GM19397 (cell line): Measurements from ENCODE around the gene ZSWIM3.

Source experiments
- ATAC-seq: cut with Tn5 transposase; IDR thresholded peaks from one replicate; pipeline ENCODE4 v1.9.1; 2021; ENCODE audit warnings: mild to moderate bottlenecking, moderate library complexity; ENCODE audit not compliant: unreplicated experiment

ZSWIM3 gene

DNA sequence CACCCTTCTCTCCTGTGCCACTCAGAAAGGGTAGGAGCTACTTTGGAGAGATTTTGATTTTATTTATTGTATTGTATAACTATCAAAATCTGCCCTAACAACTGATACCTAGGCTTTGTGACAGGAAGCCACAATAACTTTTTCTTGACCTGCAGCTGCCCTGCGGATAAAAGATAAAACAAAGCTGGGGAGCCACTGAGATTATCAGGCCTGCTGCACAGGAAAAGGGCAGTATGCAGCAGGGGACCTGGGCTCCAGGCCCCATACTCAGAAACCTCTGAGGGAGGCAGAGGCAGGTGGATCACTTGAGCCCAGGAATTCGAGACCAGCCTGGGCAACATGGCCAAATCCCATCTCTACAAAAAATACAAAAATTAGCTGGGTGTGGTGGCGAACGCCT lies 24.8 kb upstream of the ZSWIM3 start:
- no peak for ATAC-seq

DNA sequence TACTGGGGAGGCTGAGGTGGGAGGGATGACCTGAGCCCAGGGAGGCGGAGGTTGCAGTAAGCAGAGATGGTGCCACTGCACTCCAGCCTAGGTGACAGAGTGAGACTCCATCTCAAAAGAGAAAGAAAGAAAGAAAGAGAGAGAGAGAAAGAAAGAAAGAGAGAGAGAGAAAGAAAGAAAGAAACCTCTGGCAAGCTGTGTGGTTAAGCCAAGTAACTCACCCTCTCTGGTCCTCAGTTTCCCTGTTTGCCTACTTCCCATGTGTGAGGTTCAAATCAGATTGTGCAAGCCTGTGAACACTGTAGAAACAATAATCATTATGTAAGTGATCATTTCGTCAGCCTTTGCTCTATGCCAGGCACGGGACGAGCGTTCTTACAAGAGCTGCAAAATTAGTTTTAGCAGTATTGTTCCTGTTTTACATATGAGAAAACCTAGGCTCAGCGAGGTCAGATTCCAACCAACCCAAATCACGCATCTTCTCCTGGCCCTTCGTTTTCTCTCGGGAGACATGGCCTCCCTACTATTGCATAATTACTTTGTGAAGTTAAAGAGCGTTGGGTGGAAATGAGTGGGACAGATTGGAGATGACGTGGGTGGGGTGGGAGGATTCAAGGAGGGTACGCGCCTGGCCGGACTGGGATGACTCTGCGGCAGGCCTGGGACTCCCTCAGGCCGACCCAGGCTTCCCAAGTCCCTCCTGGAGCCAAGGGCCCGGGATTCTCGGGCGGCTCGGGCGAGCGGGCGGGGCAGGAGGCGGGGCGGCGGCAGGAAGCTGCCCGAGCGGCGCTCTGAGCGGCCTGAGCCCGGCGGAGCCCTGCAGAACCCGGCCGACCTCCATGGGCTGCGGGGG lies 24.2 kb upstream of the ZSWIM3 start, which contains the start of gene SNX21:
Gene SNX21, plus strand, starts transcription at position 770 of the 853 bp plus-strand sequence. CDS start 121 bp downstream, outside the sequence.
- no peak for ATAC-seq

DNA sequence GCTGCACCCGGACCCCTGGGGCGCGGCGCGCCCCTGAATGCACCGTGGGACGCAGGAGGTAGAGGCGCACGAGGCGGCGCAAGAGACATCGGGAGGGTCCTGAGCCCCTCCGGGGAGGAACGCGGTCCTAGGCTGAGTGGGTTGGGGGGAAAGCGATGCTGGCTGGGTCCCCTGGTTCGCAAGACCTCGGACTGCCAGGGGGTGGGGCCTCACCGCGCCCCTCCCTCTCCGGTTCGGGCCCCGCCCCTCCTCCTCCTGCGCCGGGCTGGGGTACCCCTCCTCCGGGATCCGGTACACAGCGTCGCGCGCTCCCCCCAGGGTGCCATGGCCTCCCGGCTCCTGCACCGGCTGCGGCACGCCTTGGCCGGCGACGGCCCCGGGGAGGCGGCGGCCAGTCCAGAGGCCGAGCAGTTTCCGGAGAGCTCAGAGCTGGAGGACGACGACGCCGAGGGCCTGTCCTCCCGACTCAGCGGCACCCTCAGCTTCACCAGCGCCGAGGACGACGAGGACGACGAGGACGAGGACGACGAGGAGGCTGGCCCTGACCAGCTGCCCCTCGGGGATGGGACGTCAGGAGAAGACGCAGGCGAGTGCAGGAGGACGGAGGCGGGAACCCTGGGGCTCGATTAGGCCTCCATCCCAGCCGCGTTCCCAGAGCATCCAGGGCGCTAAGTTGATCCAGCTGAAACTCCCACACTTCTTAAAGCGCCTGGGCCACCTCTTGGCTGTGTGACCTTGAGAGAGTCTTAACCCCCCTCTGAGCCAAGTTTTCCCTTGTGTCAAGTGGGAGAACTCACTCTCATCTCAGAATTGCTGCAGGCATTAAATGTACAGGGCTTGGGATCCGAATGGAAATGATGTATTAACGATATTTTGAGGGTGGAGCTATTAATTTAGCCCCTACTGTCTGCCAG lies 23.3 kb upstream of the ZSWIM3 start:
- no peak for ATAC-seq

DNA sequence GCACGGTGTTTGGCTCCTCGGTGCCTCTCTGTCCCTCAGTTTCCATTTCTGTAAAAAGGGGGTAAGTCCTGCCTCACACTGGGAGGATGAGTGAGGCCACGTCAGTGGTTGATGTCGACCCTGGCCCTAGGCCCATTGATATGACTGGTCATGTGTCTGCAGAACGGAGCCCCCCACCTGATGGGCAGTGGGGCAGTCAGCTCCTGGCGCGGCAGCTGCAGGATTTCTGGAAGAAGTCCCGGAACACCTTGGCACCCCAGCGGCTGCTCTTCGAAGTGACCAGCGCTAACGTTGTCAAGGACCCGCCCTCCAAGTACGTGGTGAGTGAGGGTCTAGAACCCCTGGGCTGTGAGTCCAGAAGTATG lies 22.6 kb upstream of the ZSWIM3 start:
- no peak for ATAC-seq

DNA sequence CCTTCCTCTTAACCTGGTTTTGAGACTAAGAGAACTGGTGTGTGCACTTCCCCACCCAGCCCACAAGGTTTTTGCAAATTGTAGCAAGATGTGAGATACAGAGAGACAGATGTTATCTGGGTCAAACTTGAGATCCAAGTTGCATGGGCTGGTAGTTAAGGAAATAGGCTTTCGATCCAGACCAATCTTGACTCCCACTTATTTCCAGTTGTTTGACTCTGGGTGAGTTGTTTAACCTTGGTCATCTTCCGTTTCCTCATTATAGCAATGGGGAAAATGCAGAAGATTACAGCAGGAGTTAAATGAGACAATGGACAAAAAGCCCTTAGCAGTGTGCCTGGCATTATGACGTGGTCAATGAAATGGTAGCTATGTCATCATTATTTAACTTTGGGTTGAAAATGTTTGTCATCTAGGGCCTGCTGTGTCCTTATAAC lies 22.1 kb upstream of the ZSWIM3 start:
- no peak for ATAC-seq

DNA sequence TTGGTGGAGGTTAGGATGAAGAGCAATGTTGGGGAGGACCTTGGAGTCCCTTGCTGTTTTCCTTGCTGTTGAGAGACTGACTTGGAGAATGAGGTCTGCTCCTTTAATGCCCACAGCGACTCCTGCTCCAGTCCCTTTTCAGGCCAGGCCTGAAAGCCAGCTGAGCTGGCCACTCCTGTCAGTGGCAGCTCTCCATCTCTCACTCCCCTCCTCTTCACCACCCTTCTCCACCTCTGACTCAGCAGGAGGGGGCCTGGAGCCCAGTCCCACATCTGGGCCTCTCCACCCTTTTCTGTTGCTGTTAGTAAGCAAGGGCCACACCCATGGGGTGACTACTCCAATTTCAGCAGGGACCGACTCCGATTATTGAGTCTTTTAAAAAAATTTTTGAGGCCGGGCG lies 21.6 kb upstream of the ZSWIM3 start:
- no peak for ATAC-seq

DNA sequence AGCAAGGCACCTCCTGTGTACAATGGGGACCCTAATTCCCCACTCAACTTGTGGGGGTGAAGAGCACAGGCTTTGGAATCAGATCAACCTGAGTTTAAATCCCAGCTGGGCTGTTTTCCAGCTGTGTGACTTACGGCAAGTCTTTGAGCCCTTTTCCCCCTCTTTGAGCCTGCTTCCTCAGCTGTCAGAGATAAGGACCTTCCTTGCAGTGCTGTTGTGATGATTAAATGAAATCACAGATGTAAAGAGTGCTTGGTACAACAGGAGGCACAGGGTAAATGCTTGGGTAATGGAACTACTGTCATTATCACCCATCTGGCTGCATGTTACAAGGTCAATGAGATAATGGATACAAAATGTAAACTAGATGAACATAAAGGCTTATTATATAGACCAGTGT lies 20.6 kb upstream of the ZSWIM3 start:
- no peak for ATAC-seq

DNA sequence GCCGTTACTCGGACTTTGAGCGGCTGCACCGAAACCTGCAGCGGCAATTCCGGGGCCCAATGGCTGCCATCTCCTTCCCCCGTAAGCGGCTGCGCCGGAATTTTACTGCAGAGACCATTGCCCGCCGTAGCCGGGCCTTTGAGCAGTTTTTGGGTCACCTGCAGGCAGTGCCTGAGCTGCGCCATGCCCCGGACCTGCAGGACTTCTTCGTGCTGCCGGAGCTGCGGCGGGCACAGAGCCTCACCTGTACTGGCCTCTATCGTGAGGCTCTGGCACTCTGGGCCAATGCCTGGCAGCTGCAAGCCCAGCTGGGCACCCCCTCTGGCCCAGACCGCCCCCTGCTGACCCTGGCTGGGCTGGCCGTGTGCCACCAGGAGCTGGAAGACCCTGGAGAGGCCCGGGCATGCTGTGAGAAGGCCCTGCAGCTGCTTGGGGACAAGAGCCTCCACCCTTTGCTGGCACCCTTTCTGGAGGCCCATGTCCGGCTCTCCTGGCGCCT lies 16.7 kb upstream of the ZSWIM3 start:
- ATAC-seq: no peak

DNA sequence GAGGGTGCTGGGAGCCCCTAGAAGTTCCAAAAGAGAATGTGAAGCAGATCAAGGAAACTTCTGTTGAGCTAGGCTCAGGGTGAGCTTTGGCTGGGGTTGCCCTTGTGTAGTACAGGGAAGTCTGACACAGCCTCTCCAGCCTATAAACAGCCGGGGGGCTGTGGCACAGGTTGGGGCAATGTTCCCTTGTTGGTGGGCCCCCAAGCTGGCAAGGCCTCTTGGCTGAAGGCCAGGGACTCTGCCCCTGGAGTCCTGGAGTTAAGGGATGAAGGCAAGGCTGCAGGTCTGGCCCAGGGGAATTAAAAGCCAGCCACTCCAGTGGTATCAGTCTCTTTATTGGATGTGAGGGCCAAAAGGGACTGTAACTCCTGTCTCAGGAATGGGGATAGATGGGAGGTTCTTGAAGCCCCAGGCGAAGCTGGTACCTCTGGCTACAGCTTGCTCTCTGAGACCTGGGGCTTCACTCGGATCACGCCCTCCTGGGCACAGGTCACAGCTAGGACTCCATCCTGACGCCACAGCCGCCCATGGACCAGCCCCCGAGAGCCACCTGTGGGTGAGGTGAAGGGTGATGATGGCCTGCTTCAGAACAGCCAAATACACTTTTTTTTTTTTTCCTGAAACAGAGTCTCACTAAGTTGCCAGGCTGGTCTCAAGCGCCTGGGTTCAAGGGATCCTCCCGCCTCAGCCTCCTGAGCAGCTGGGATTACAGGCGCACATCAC lies 15.8 kb upstream of the ZSWIM3 start:
- ATAC-seq: no peak

DNA sequence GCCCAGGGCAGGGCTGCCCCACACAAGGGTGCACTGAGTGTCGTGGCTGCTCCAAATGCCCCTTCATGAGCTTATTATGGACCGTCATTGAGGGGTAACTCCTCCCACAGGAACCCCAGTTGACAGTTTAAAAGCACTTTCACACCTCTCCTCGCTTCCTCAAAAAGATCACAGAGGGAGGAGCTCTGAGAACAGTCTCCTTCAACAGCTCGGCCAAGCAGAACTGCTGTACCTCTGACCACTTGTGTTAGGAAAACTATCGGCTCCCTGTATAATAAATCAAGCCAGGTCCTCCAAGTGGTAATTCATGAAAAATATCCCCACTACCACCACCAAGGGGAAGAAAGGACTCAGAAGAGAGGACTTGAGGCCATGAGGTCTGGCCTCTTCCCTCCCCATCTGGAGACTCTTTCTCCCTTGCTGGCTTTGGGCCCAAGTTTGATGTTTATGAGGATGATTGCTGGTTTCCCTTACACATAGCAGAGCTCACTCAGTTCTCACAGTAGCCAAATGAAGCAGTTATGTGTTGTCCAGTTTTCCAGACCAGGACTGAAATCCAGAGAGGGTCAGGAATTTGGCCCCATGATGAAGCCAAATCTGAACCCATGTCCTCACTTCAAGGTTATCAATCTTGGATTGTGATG lies 15.1 kb upstream of the ZSWIM3 start:
- no peak for ATAC-seq

DNA sequence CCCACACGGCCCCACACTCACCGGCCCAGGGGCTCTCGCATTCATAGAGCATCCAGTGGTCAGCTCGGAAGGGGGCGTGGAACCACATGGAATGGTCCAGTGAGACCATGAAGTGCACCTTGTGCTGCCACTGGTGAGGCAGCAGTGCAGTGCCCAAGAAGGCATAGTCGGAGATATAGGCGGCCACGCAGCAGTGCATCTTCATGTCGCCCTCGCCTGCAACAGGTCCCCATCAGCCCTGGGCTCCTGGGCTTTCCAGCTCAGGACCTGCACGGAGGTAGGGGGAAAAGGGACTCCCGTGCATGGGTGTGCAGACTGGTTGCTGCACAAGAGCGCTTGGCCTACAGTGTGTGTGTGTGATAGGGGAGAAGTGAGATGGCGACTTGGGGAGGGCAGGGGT lies 13.9 kb upstream of the ZSWIM3 start:
- ATAC-seq: no peak

DNA sequence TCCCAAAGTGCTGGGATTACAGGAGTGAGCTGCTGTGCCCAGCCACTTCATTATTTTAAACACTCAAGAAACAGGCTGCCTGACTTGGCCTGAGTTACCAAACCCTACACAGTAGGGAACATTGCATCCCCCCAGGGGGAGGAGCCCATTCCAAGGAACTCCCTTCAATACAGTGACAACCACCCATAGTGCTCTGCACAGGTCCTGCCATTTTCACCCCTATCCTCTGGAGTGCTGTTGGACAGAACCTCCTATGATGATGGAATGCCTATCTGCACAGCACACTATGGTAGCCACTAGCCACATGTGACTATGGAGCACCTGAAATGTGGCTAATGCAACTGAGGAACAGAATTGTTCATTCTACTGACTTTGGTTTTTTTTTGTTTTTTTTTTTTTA lies 12.0 kb upstream of the ZSWIM3 start:
- no peak for ATAC-seq

DNA sequence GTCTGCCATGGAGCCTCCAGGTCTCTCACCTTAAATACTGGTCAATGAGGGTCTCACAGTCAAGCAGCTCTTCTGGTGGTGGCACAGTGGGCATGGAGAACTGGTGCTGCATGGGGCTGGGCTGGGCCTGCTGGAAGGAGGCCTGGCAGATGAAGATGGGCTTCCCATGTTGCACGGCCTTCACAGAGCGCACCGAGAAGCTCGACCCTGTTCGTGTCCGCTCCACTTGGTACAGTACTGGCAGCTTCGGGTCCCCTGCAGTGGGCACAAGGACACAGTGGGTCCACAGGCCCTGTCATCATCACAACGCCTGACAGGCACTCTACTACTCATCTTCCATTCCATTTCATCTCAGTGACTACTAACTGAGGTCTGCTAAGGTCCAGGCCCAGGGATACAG lies 9.0 kb upstream of the ZSWIM3 start:
- ATAC-seq: no peak

DNA sequence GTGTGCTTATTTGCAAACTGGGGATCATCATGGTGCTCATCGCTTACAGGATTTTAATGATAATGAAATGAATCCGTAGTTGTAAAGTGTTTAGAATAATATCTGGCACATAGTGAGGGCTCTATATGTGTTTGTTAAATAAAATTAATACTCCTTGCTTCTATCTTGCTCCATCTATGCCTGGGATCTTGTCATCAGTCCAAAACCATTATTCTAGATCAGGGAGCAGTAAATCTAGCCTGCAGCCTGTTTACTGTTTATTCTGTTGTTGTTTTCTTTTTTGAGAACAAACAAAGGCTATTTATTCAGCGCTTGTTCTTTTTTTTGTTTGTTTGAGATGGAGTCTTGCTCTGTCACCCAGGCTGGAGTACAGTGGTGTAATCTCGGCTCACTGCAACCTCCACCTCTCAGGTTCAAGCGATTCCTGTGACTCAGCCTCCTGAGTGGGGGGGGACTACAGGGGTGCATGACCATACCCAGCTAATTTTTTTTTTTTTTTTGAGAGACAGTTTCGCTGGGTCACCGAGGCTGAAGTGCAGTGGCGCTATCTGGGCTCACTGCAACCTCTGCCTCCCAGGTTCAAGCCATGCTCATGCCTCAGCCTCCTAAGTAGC lies 8.3 kb upstream of the ZSWIM3 start:
- no peak for ATAC-seq

DNA sequence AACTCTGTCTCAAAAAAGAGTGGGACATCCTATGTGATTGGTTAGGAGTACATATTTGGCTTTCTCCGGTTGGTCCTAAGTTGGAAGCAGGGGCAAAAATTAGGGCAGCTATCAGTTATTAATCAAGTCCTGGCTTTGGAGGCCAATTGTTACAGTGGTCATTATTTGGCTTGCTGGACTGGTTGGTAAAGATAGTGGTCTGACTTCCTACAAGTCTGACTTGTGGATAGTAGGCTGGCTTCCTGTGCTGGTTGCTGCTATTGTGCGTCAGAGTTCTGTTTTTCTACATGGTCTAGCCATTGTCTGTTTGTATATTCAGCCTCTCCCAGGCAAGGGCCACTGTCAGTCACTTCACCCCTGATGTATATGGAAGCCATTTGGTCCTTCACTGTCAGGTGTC lies 7.2 kb upstream of the ZSWIM3 start:
- no peak for ATAC-seq

DNA sequence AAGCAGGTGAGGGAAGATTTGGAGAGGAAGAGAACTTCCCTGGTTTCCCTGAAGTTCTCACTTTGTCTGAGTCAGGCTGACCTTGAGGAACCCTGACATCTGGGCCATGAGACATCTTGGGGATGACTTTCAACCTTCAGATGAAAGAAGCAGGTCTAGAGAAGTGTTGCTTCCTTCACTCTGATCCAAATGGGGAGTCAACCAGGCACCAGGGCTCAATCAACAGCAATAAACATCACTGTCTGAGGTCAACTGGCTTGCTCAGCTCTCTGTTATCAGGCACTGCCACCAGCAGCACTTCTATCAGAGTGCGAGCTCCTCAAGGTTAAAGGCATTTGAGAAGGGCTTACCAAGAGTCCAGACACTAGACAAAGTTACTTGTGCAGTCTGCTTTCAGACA lies 6.5 kb upstream of the ZSWIM3 start:
- ATAC-seq: no peak

DNA sequence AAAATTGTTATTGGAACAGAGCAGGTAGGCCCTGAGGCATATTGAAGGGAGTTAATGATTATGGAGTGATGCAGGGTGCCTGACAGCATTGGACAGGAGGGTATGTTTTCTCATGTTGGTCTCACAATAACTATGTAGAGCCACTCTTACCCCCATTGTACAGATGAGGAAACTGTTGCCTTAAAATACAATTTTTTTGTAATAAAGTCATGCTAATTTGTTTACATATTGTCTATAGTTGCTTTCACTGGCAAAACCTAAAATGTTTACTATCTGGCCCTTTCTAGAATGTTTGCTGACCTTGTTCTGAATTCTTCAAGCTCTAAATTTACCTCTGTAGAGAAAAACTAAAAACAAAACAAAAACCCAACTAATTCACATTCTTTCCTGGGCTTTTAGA lies 5.9 kb upstream of the ZSWIM3 start:
- no peak for ATAC-seq

DNA sequence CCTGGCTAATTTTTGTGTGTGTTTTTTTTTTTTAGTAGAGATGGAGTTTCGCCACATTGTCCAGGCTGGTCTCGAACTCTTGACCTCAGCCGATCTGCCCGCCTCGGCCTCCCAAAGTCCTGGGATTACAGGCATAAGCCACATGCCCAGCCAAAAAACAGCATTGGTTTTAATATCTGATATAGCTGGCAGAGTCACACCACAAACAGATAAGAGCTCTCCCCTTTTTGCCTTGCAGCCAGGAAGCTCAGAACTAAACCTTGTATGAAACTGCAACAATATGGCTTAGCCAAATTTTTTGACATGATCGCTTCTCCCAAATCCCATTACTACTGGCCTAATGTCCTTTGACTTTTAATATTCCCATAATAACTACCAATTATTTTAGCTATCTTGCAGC lies 5.1 kb upstream of the ZSWIM3 start:
- no peak for ATAC-seq

DNA sequence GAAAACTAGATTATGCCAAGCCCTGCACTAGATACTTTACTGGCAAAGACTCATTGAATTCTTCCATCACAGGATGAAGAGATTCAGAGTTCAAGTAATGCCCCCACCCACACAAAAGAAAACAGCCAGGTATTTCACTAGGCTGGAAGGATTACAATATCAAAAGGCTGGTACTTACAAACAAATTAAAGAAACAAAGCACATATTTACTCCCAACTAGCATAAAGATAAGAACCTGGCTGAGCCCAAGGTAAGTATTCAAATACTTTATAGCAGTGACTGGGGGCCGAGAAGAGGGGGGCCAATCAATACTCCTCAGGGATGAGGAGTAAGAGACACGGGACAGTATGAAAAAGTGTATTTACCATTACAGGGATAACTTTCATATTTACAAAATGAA lies 3.9 kb upstream of the ZSWIM3 start:
- ATAC-seq: no peak

DNA sequence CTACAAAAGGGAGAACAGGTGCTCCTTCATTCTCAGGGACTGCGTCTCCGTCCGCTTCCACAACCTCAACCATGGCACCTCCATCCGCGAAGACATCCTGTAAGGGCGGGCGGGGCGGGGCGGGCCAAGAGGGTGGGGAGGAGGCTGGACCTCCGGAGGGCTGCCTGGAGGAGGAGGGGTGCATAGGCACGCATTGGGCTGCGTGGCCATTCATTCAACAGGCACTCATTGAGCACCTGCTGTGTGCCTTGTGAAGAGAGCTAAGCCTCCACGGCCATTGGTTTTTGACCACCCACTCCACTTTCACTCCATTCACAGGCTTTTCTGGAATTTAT lies 435 bp downstream of the ZSWIM3 start:
- ATAC-seq: peak; percentile 11
